Smooth muscle cell (in vitro differentiated cells): ENCODE data around the gene MBD1. TPM values are rescaled to one million over a fixed set of nuclear protein-coding genes. Genes with fewer than 3 reads are reported as not detected.
"Not testable (repeated sequence)": the region's sequence is repeated elsewhere in the genome, so short reads cannot be mapped to it uniquely, and the experiment has no call there.

Experiments
- DNase-seq: peaks from one replicate; lab custom pipeline; 2025; ENCODE audit not compliant: unreplicated experiment; lab: John Stamatoyannopoulos, UW
- H2AFZ ChIP-seq: fragments of 200-600 bp; sonication (generic); 2 replicates; pipeline ENCODE4 v1.6.0; 2016; ENCODE audit warnings: antibody characterized with exemption, low read depth, mild to moderate bottlenecking
- H3F3A ChIP-seq: fragments of 200-600 bp; sonication (generic); 2 replicates; pipeline ENCODE4 v1.6.0; 2017; ENCODE audit warnings: antibody characterized with exemption, low read depth
- H3K27ac ChIP-seq: fragments of 200-600 bp; sonication (generic); 2 replicates; pipeline ENCODE4 v1.5.1; 2016; ENCODE audit warnings: low read depth, mild to moderate bottlenecking
- H3K27me3 ChIP-seq: fragments of 200-600 bp; sonication (generic); 2 replicates; pipeline ENCODE4 v1.6.1; 2016; ENCODE audit warnings: low read depth, mild to moderate bottlenecking
- H3K36me3 ChIP-seq: fragments of 200-600 bp; sonication (generic); 2 replicates; pipeline ENCODE4 v1.5.1; 2016; ENCODE audit warnings: low read depth
- H3K4me1 ChIP-seq: fragments of 200-600 bp; sonication (generic); 2 replicates; pipeline ENCODE4 v1.5.1; 2016; ENCODE audit warnings: low read depth
- H3K4me2 ChIP-seq: fragments of 200-600 bp; sonication (generic); 2 replicates; pipeline ENCODE4 v1.6.0; 2016; ENCODE audit warnings: mild to moderate bottlenecking
- H3K4me3 ChIP-seq: fragments of 200-600 bp; sonication (generic); 2 replicates; pipeline ENCODE4 v1.5.1; 2016; ENCODE audit warnings: mild to moderate bottlenecking
- H3K79me2 ChIP-seq: fragments of 200-600 bp; sonication (generic); 2 replicates; pipeline ENCODE4 v1.6.0; 2016; ENCODE audit warnings: low read depth, mild to moderate bottlenecking
- H3K9ac ChIP-seq: fragments of 200-600 bp; sonication (generic); 2 replicates; pipeline ENCODE4 v1.6.0; 2016; ENCODE audit warnings: low read depth
- H3K9me3 ChIP-seq: fragments of 200-600 bp; sonication (generic); replicated peaks from 2 replicates; pipeline ENCODE4 v1.5.1; 2016; ENCODE audit warnings: low read depth
- H4K20me1 ChIP-seq: fragments of 200-600 bp; sonication (generic); 2 replicates; pipeline ENCODE4 v1.6.0; 2016; ENCODE audit warnings: low read depth
- WGBS: methylation state at CpG from one replicate; pipeline ENCODE4 v1.1.7; 2016; ENCODE audit warnings: low lambda C conversion rate; 5-methylcytosine and 5-hydroxymethylcytosine counted together
- polyA plus RNA-seq: library from polyadenylated mRNA; unstranded; fragments of >200 nt; fragmentation: Nextera tagmentation; extraction: Ambion mirVana; gene quantifications from 2 replicates; pipeline ENCODE4 v1.2.1, GENCODE V29; 2016
- small RNA-seq: library from RNA; depleted of rRNA; stranded (forward); fragments of <200 nt; gene quantifications from one replicate; pipeline ENCODE3, GENCODE V24; 2014
- total RNA-seq: library from RNA; depleted of rRNA; stranded (reverse); fragments of >200 nt; gene quantifications from 2 replicates; pipeline ENCODE4 v1.2.3, GENCODE V29; 2014
- TF ChIP-seq, protein P1 (sequence below): fragments of 200-600 bp; sonication (generic); IDR thresholded peaks from 2 replicates; pipeline ENCODE4 v1.5.1; 2017; ENCODE audit warnings: borderline replicate concordance, mild to moderate bottlenecking, antibody characterized with exemption; ENCODE audit not compliant: insufficient read depth, poor library complexity, severe bottlenecking

Gene MBD1
- total and polyA plus RNA-seq, 2 experiments from 2014 or later, result 40.3 to 49.8 TPM

DNA sequence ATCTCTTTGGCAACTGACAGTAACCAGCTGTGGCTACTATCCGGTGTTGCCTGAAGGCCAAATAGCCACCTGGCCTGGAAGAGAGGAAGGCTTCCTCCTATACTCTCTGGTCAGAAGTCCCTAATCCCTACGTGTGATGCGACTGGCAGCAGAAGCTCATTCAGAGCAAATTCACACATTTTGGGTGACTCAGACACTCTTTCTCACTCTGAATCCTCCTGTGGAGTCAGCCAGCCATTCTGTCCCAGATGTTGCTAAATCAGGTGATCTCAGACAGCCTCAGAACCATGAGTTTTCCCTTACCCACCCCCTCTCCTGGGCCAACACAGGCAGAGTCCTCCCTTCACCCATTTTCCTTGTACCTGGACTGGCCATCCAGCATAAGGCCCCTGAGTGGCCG is 49.7 kb downstream of the MBD1 start:
- H3K79me2 ChIP-seq, result no peaks in the 10 kb centered on the region
- H3K4me3 ChIP-seq, result no peak overlapping the region
- H4K20me1 ChIP-seq, result no peaks in the 10 kb centered on the region
- no peaks in the 10 kb centered on the region for H3K4me1 ChIP-seq
- H3K9me3 ChIP-seq, result no peaks in the 10 kb centered on the region
- no peak overlapping the region for H3K27ac ChIP-seq
- no peak overlapping the region for H3K9ac ChIP-seq
- H2AFZ ChIP-seq, result no peak overlapping the region
- WGBS, result 62% methylated on average over 4 of the region's 4 CpGs
- H3K36me3 ChIP-seq, result no peaks in the 10 kb centered on the region
- no peak overlapping the region for H3K4me2 ChIP-seq
- TF ChIP-seq, protein P1, sequence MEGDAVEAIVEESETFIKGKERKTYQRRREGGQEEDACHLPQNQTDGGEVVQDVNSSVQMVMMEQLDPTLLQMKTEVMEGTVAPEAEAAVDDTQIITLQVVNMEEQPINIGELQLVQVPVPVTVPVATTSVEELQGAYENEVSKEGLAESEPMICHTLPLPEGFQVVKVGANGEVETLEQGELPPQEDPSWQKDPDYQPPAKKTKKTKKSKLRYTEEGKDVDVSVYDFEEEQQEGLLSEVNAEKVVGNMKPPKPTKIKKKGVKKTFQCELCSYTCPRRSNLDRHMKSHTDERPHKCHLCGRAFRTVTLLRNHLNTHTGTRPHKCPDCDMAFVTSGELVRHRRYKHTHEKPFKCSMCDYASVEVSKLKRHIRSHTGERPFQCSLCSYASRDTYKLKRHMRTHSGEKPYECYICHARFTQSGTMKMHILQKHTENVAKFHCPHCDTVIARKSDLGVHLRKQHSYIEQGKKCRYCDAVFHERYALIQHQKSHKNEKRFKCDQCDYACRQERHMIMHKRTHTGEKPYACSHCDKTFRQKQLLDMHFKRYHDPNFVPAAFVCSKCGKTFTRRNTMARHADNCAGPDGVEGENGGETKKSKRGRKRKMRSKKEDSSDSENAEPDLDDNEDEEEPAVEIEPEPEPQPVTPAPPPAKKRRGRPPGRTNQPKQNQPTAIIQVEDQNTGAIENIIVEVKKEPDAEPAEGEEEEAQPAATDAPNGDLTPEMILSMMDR, result no peak
- H3K27me3 ChIP-seq, result no peaks in the 10 kb centered on the region
- no peak for DNase-seq
- H3F3A ChIP-seq, result no peaks in the 10 kb centered on the region

DNA sequence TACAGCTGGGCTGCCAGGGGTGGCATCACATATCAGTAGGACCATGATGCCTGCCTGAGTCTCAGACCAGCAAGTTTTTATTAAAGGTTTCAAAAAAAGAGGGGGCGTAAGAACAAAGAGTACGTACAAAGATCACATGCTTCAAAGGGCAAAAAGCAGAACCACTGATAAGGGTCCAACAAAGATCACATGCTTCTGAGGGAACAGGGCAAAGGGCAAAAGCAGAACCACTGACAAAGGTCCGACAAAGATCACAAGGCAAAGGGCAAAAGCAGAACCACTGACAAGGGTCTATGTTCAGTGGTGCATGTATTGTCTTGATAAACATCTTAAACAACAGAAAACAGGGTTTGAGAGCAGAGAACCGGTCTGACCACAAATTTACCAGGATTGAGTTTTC is 61.1 kb downstream of the MBD1 start:
- H3K79me2 ChIP-seq, H3K4me1 ChIP-seq, H3K9me3 ChIP-seq, H2AFZ ChIP-seq, H3K9ac ChIP-seq, DNase-seq, H3K27me3 ChIP-seq, H3F3A ChIP-seq, H3K27ac ChIP-seq, H3K4me2 ChIP-seq, H3K4me3 ChIP-seq, H3K36me3 ChIP-seq, H4K20me1 ChIP-seq: not testable (repeated sequence)
- 93% methylated on average over 4 of the region's 4 CpGs for WGBS

Small RNAs within 50 kb of the gene (small RNA-seq; reads per million reads assigned to genes)
- gene RNA5SP458, result not detected

Other genes starting within 250 kb of the MBD1 start
- 11.2 and 25.3 TPM in 2 replicates for gene MYO5B, start 86.4 kb downstream of the MBD1 start, total RNA-seq
- gene MYO5B, start 86.4 kb downstream of the MBD1 start, polyA plus RNA-seq, result 1.7 and 8.2 TPM in 2 replicates
- 0.36 and 0.99 TPM in 2 replicates for gene CFAP53, start 15.0 kb downstream of the MBD1 start, total RNA-seq
- 0.41 and 1.1 TPM in 2 replicates for gene CFAP53, start 15.0 kb downstream of the MBD1 start, polyA plus RNA-seq
- 15.4 and 20.6 TPM in 2 replicates for gene CXXC1, start 6.2 kb upstream of the MBD1 start, total RNA-seq
- gene CXXC1, start 6.2 kb upstream of the MBD1 start, polyA plus RNA-seq, result 39.6 and 70.1 TPM in 2 replicates
- 7.8 and 8.4 TPM in 2 replicates for gene SKA1, start 93.5 kb upstream of the MBD1 start, total RNA-seq
- gene SKA1, start 93.5 kb upstream of the MBD1 start, polyA plus RNA-seq, result 4.9 and 5.8 TPM in 2 replicates